Urothelium cell line (cell line): ENCODE data around the gene SRSF6.
A peak's percentile ranks its signal among the peaks of the same experiment; 100 is the strongest.
"Not testable (repeated sequence)": the region's sequence is repeated elsewhere in the genome, so short reads cannot be mapped to it uniquely, and the experiment has no call there.

Experiments used
- DNase-seq: peaks from one replicate; pipeline ENCODE4 v3.0.0; 2011; ENCODE audit warnings: low spot score, mixed read lengths
- FAIRE-seq: peaks from 2 replicates; lab custom pipeline; 2011; peaks lifted over from hg19 to GRCh38; lab: Jason Lieb, UNC

The SRSF6 gene

GRCh38 chr20:43448431-43448747 is 9.3 kb upstream of the SRSF6 start:
- FAIRE-seq, DNase-seq: not testable (repeated sequence)

GRCh38 chr20:43448748-43449535 is 8.8 kb upstream of the SRSF6 start:
- FAIRE-seq (no peak), DNase-seq (peak; percentile 74)

DNA sequence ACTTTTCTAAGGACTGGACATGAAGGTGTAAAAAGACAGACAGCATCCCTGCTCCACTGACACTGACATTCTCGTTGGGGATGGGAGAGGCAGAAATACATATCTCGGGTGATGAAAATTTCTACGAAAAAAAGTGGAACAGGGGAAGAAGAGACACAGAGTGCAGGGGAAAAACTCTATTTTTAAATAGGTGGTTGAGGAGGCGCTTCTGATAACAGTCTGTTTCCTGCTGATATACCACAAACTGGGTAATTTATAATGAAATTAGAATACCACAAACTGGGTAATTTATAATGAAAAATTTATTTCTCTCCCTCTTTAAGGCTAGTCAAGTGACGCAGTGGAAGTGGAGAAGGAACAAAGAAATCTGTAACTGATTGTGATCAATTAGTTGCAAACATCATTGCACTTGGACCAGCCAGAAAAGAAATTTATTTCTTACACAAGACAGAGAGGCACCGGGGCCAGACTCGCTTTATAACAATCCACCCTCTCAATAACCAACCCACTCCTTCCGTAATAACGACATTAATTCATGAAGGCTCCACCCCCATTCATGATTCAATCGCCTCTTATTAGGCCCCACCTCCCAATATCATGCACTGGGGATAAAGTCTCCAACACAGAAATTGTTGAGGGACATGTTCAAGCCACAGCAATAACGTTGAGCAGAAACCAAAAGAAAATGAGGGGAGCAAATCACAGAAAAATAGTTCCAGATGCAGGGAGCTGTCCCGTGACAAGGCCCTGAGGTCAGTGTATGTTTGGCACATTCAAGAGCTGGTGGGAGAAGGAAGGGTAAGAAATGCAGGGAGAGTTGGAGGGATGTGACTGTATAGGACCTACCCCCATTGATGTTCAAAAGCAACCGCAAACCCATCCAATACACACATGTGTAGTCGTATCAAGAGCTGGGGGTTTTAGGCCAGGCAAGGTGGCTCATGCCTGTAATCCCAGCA is 6.6 kb upstream of the SRSF6 start:
- DNase-seq: no peak
- no peak for FAIRE-seq

GRCh38 chr20:43452404-43453126 is 5.1 kb upstream of the SRSF6 start:
- DNase-seq (no peak), FAIRE-seq (no peak)

DNA sequence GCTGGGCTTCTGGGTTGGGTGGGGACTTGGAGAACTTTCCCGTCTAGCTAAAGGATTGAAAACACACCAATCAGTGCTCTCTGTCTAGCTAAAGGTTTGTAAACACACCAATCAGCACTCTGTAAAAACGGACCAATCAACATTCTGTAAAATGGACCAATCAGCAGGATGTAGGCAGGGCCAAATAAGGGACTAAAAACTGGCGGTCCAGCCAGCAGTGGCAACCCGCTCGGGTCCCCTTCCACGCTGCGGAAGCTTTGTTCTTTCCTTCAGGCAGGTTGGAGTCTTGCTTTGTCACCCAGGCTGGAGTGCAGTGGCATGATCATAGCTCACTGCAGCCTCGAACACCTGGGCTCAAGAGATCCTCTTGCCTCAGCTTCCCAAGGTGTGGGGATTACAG is 1.4 kb upstream of the SRSF6 start:
- FAIRE-seq, DNase-seq: not testable (repeated sequence)

DNA sequence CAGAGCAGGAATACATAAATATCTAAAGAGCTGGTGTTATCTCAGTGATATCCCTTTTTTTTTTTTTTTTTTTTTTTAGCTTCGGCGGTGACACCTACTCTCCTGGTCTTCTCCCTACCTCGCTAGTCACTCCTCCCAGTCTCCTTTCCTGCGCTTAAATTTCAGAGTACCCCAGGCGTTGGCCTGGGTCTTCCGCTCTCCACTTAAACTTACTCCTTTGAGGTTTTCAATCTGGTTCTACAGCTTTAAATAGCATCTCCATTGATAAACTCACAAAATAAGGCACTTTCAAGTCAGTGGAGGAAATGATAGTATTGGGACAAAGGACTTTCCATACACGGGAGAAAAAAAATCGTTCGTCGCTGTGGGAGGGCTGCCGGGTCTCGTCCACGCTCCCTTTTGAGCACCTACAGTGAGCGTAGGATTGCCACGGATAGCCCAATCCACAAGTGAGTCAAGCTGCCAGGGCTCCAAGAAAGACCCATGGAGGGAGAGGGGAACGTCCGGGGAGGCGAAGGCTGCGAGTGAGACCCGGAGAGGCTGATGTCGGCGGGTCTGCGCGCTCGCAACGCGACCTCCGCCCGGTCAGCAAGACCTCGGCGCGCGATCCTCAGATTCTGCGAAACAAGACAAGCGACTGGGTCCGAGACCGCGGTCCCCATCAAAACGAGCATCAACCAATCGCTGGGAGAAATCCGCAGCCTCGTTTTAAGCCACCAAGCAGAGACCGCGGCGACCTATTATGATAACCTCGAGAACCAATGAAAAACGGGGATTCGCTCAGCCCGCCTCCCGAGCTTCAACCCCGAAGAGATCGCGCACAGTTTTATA is 672 bp upstream of the SRSF6 start:
- FAIRE-seq (no peak), DNase-seq (peak; percentile 94)

DNA sequence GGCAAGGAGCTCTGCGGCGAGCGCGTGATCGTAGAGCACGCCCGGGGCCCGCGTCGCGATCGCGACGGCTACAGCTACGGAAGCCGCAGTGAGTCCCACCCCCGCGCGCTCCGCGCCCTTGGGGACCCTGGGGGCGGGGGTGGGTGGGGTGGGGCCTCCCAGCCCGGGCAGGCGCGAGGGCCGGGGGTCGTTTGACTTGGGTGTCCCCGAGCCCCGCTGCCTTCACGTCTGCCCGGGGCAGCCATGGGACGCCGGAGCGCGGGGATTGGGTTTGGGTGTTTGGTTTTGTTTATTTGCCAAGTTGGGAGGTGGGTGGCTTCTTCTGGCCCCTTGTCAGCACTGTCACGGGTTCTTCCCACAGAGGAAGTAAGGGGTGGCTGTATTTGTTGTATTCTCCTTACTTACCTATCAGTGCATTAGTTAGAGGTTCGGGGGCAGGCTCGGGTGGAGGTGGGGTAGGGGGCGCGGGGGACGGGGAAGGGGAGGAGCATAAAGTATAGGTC is 777 bp downstream of the SRSF6 start:
- FAIRE-seq (no peak), DNase-seq (no peak)

GRCh38 chr20:43459022-43459942 is 1.6 kb downstream of the SRSF6 start:
- FAIRE-seq (no peak), DNase-seq (no peak)

DNA sequence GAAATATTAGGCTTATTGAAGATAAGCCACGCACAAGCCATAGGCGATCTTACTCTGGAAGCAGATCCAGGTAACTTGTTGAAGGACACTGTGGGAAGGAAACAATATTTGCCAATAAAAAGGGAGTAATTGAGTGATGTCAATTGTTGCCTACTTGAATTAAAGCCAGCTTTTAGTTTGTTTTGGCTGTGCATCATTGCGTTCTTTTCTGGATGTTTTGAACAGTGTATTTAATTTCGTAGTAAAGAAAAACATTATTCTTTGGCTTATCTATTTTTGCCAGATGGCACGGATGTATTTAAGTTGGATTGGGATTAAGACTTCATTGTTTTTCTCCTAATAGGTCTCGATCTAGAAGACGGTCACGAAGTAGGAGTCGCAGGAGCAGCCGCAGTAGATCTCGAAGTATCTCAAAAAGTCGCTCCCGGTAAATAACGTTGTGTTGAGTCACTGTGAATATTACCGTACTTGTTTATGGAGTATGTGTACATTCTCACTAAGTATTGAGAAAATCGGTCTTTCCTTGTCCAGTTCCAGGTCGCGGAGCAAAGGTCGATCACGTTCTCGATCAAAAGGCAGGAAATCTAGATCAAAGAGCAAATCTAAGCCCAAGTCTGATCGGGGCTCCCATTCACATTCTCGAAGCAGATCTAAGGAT is 2.6 kb downstream of the SRSF6 start:
- DNase-seq (no peak), FAIRE-seq (no peak)

GRCh38 chr20:43460830-43461200 is 3.1 kb downstream of the SRSF6 start:
- FAIRE-seq: no peak
- DNase-seq: no peak

DNA sequence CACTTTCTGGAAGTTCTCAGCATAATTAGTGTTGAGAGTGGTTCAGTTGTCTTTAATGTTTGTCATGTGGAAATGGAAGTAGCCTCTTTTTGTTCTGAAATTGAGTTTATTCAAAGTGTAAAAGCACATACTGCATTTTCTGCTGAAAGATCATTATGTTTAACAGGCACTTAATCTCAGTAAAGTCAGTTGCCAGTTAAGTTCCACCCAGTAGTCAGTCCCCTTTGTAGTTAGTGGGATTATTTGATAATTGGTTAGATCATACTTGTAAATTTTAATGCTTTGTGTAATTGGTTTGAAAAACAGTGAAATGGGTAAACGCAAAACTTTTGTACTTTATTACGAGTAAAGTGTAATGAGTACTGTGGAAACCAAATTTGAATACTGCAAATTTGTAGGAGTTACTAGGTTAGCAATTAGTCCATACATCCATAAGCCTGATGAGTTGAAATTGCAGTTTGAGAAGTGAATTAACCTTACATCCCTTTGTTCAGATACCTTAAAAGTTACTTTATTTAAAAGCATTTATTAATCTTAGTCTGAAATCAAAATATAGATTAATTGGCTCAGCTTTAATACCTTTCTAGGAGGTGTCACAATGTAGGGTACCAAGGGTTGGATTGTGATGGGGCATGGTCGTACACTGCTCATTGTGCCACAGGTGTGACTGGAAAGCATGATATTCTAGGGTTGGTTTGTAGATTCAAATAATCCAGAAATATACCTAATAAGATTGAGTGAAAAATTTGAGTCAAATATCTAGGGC is 4.4 kb downstream of the SRSF6 start:
- DNase-seq (no peak), FAIRE-seq (no peak)

DNA sequence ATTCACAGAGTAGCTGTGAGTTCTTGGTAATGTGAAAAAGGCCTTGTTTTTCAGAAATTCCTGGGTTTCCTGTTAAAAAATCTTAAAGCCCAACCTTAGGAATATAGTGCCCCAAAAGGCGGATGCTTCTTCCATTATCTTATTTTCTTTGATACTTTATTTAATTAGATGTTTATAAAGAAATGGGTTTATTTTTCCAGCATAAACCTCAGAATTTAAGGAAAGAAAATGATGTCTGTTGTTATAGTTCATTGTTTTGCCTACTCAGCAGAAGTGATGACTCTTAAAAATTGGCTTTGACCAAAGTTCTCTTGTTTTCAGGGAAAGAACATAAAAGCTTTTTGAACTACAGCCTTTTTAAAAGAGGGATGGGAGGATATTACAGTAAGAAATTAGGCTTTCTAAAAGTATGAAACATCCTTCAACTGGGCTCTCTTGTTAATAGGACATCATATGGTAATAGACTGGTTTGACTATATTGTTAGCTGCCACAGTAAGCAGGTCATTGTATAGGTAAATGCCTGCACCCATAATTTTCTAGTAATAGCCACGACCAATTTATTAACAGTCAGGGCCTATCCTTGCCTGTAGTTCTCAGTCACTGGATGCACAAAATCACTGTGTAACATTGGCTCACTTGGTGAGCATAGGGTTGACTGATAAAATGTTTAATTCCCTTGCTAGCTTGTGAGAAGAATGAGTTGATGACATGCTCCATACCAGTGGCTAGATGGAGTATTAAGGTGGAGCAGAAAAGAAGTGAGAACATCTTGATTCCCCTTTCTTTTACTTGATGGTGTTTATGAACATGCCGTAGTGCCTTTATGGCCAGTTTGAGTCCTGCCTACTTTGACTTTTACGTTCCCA is 5.2 kb downstream of the SRSF6 start:
- DNase-seq: no peak
- no peak for FAIRE-seq

DNA sequence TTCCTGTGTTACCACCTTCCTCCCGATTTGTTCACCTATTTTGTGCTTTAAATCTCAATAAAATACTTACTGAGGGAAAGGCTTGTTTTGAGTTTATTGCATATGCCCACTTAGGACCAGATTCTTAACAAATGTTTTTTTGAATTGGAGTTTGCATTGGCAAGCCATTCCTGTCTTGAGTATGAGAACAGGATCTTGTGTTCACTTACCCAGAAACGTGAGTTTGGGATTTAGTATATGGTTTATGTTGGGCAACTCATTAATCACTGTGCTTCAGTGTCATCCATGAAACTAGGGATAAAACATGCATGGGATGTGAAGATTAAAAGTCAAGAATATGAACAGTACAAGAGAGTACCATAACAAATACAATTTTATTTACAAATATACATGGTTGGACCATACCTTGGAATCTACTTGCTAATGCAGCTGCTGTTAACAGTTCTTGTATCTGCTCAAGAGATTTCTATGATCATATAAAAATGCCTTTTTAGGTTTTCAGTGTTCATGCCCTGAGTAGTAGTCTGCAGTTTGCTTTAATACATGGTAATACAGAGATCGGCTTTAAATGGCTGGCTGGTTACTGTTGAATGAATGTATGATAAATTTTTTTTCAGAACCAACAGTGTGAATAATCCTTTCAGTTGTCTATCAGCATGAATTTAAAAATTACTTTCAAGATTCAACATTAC is 6.0 kb downstream of the SRSF6 start:
- no peak for DNase-seq
- no peak for FAIRE-seq

DNA sequence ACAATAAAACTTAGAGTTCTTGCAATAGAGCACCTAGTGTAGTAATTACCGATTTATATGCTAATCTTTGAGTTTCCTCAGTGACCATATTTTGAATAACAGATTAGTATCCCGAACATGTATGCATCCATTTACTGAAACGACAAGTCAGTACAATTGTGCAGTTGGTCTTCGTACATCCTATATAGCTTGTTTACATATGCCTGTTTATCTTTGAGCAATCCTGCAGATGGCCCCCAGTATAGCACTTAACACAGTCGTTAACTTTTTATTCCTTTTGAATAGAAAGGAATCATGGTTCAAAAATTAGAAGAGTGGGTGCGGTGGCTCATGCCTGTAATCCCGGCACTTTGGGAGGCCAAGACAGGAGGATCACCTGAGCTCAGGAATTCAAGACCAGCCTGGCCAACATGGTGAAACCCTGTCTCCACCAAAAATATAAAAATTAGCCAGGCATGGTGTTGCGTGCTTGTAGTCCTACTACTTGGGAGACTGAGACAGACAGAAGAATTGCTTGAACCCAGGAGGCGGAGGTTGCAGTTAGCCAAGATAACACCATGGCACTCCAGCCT is 6.6 kb downstream of the SRSF6 start:
- DNase-seq (no peak), FAIRE-seq (no peak)

GRCh38 chr20:43465625-43465943 is 7.9 kb downstream of the SRSF6 start:
- DNase-seq: no peak
- no peak for FAIRE-seq

DNA sequence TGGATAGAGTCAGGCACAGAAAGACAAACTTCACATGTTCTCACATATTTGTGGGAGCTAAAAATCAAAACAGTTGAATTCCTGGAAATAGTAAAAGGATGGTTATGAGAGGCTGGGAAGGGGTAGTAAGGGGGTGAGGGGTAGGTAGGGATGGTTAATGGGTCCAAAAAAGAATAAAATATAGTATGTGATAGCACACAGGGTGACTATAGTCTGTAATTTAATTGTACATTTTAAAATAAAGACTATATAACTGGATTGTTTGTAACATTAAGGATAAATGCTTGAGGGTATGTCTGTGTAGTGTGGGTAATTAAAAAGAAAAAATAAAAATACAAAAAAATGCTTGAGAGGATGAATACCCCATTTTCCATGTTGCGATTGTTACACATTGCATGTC is 9.9 kb downstream of the SRSF6 start:
- FAIRE-seq: no peak
- no peak for DNase-seq
